Measurements from ENCODE around the gene EHD4.

EHD4 gene

DNA sequence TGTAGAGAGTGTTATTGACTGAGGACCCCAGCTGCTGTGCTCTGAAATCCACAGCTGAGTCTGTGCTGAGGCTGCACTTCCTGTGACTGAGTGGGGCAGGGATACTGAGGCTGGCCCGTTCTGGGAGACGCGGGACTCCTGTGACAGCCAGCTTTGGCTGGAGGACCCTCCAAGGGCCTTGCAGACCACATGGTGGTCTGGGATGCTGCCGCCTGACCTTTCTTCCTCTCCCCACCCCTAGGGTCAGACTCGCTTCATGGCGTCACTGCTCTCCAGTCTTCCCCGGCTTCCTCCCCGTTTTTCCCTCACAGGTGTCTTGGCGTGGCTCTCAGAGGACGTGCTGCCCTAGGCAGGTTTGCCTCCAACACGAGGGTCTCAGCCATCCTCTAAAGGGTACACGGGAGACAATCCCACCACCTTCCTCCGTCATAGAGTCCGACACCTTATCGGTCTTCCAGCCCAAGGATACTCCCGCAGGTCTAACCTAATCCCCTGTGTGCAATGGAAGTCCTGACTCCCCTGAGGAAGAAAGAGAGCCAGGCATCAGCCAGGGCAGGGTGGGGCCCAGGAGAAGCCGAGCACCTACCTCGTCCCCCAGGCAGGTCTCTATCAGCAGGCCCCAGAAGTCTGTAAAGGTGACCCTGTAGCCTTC lies 19.9 kb upstream of the EHD4 start:
- Mint-ChIP-seq H3K27me3 (peaks cover 7 to 28% of the 10 kb centered on the region in 2 donors), H3K9me3 (no peaks in the 10 kb centered on the region), H3K36me3 (ENCODE audit: insufficient read depth) (no peaks in the 10 kb centered on the region), H3K4me1 (ENCODE audit: low read depth in 2 of 2) (no peaks in the 10 kb centered on the region), H3K27ac (no peak overlapping the region), H3K4me3 (no peak overlapping the region)
- no peak for DNase-seq
- ATAC-seq (replicated peaks), result no peak

DNA sequence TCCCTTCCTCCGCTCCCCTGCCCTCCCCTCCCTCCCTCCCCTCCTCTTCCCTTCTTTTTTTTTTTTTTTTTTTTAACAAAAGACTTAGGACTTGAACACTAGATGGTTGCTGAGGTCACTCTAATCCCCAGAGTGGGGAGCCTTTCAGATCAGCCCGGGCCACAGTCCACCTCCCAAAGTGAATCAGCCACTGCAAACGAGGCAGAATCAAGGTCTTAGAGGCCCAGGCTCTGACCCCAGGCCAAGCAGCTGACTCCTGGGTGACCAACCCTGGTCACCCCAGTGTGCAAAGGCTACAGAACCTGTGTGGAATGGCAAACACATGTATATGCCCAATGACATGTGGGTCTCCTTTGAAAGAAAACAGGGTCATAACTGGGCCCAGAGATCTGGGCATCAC lies 18.3 kb upstream of the EHD4 start:
- Mint-ChIP-seq H3K27me3 (peaks cover 7 to 28% of the 10 kb centered on the region in 2 donors), H3K4me1 (ENCODE audit: low read depth in 2 of 2) (no peaks in the 10 kb centered on the region), H3K9me3 (no peaks in the 10 kb centered on the region), H3K27ac (no peak overlapping the region), H3K4me3 (no peak overlapping the region), H3K36me3 (ENCODE audit: insufficient read depth) (no peaks in the 10 kb centered on the region)
- no peak for DNase-seq
- ATAC-seq (replicated peaks), result no peak

DNA sequence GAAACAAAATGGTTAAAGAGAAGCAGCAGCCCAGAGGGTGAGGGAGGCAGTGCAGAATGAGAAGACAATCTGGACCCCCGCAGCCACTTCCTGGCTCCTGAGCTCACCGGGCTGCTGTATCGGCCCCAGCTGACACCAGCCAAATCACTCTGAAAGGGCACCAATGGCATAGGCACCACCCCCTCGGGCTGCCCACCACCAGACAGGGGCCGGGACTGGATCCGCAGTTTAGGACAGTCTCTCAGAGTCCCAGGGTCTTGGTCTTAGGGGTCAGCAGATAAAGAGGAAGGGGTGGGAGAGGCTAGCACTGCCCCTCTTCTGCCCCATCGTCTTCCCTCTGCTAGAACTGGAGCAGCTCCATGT lies 17.9 kb upstream of the EHD4 start:
- Mint-ChIP-seq H3K27me3 (peaks cover 7 to 28% of the 10 kb centered on the region in 2 donors), H3K9me3 (no peaks in the 10 kb centered on the region)
- no peak for ATAC-seq (replicated peaks)

DNA sequence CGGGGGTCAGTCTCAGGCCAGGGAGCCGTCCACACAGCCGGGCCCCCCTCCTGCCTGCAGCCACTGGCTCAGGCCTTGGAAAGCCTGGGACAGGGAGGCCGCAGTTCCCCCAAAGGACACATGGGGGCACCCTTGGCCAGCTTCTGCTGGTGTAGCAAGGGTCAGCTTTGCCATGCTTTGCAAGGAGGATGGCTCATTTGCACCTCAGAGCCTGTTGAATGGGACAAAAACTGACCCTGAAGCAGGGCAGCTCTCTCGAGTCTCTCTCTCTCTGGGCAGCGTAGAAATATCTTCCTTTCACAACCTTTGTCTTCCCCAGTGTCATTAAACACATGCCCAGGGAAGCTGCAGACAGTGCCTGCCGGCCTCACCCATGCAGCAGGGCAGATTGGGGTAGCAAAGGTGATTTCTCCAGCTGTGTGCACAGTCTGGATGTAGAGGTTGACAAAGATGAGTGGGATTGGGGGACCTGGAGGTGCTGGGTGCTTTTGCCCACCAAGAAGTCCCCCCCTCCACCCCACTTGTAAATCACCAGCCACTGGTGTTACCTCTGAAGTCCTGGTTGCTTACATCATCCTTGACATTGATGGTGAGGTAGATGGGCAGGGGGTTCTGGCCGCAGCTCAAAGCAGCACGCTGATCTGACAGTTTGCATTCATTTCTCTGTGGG lies 17.4 kb upstream of the EHD4 start:
- Mint-ChIP-seq H3K27ac (no peak overlapping the region), H3K36me3 (ENCODE audit: insufficient read depth) (no peaks in the 10 kb centered on the region), H3K27me3 (peaks cover 7 to 28% of the 10 kb centered on the region in 2 donors), H3K4me1 (ENCODE audit: low read depth in 2 of 2) (no peaks in the 10 kb centered on the region), H3K9me3 (no peaks in the 10 kb centered on the region), H3K4me3 (no peak overlapping the region)
- DNase-seq (peak; percentile 81 to 85 (median 82)), ATAC-seq (replicated peaks) (peak; percentile 96)

More for the DNA sequence above, 17.9 kb upstream of the EHD4 start:
- no peak for DNase-seq
- Mint-ChIP-seq H3K4me3 (no peak overlapping the region), H3K36me3 (ENCODE audit: insufficient read depth) (no peaks in the 10 kb centered on the region), H3K27ac (no peak overlapping the region), H3K4me1 (ENCODE audit: low read depth in 2 of 2) (no peaks in the 10 kb centered on the region)

DNA sequence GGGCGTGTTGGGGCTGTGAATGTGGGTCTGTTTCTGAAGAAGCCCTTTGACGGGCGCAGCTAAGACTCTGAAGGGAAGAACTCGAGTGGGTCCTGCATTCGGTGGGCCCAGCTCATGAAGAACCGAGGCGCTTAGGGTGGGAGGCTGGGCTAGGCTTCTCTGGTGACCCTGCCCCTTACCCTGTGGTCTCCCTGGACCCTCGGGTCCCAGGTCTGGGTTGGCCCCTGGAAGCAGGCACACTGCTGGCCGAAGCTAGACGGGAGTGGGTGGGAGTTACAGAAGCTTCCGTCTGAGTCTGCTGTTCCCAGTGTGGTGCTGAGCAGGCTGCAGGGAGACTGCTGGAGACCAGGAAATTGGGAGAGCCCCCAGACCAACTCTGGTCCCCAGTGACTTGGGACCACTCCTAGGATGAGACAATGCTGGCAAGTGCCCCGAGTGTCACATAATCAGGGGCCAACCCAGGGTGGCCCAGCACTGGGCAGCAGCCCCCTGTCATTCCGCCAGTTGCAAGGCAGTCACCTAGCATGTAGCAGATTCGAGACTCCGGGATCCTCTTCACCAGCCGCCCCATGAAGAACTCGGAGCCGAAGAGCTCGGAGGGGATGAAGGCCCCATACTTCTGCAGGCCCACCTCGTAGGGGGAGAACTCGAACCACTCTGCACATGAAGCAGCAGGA lies 16.7 kb upstream of the EHD4 start:
- Mint-ChIP-seq H3K36me3 (ENCODE audit: insufficient read depth) (peaks cover 1% of the 10 kb centered on the region), H3K27me3 (peaks cover 10 to 33% of the 10 kb centered on the region in 2 donors), H3K4me1 (ENCODE audit: low read depth in 2 of 2) (no peaks in the 10 kb centered on the region), H3K9me3 (no peaks in the 10 kb centered on the region), H3K4me3 (no peak overlapping the region), H3K27ac (no peak overlapping the region)
- ATAC-seq (replicated peaks) (no peak), DNase-seq (no peak)

DNA sequence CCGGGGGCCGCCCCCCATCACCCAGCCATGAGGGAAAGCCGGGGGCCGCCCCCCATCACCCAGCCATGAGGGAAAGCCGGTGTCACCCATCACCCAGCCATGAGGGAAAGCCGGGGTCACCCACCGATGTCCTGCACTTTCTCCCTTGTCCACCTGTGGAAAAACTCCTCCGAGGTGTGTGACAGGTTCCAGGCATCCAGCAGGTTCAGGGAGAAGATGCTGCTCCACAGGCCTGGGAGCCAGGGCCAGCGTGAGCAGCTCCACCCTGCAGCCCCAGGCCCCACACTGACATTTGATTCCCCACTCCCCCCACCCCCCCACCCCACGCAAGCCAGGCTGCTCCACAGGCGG lies 15.5 kb upstream of the EHD4 start:
- H3K27me3 Mint-ChIP-seq, result peaks cover 11 to 38% of the 10 kb centered on the region in 2 donors
- DNase-seq (no peak), ATAC-seq (replicated peaks) (no peak)
- no peaks in the 10 kb centered on the region for H3K9me3 Mint-ChIP-seq
- H3K27ac Mint-ChIP-seq, result no peak overlapping the region
- no peak overlapping the region for H3K4me3 Mint-ChIP-seq
- peaks cover 2% of the 10 kb centered on the region for H3K36me3 Mint-ChIP-seq (ENCODE audit: insufficient read depth)
- H3K4me1 Mint-ChIP-seq (ENCODE audit: low read depth in 2 of 2), result no peaks in the 10 kb centered on the region

DNA sequence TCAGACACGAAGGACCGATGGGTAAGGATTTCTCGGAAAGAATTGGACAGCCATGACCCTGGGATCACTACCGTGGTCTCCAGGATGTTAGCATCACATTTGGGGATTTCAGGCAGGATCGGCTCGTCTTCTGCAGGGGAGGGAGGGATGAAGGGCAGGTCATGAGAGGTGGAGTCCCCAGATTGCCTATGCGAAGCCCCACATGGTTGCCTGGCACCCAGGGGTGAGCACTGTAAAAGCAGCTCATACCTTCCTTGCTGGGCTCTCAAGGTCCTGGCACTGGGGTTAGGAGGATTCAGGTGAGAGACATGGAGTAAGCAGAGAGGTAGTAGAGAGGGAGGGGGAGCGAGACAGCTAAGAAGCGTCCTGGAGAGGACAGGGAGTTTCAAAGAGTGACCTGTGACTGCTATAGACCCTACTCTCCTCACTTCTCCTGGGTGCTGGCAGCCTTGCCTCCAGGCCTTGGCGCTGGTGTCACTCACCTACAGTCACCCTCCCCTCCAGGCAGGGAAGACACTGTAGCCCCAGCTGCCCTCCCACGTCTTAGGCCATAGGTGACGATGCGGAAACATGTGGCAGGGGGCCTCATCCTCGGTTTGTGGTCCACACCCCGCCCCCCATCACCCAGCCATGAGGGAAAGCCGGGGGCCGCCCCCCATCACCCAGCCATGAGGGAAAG lies 15.0 kb upstream of the EHD4 start:
- H3K9me3 Mint-ChIP-seq, result no peaks in the 10 kb centered on the region

DNA sequence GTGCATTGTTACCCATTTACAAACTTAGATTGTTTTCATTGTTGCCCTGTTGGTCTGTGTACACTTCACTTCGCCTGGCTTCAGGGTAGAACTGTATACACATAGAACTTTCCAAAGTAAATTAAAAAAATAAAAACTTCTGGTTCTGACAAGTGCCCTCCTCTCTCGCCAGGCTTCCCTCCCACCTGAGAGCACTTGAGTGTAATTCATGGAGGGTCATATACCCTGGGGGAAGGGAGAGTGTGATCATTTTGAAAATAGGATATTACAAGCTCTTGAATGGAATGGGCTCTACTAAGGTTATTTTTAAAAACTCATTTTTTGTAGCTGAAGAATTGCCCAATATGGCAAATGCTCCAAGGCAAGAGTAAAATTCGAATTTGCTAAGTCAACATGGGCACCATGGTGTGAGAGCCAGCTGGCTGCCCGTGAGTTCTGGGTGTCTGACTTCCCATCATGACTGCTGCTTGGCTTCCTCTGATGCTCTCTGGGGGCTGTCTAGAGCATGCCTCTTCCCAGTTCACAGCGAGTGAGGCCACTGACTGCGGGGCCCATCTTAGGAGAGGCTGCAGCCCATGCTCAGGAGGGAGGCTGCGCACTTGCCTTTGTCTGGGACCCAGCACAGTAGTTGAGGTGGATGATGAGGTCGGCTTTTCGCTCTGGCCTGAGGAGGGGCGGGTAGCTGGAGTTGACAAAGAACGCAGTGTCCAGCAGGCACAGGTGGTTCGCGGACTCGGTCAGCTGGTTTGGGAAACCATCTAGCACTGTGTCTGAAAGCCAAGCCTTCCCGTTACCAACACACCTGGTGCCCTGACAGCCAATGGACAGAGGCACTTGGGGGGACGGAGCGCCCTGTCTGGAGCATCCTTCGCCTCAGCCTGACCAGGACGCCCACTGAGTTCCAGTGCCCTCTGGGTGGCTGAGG lies 13.1 kb upstream of the EHD4 start:
- no peaks in the 10 kb centered on the region for H3K4me1 Mint-ChIP-seq (ENCODE audit: low read depth in 2 of 2)
- no peak for DNase-seq
- H3K27ac Mint-ChIP-seq, result no peak overlapping the region
- no peak overlapping the region for H3K4me3 Mint-ChIP-seq
- peaks cover 11 to 28% of the 10 kb centered on the region in 2 donors for H3K27me3 Mint-ChIP-seq
- ATAC-seq (replicated peaks), result no peak
- peaks cover 2% of the 10 kb centered on the region for H3K36me3 Mint-ChIP-seq (ENCODE audit: insufficient read depth)
- H3K9me3 Mint-ChIP-seq, result no peaks in the 10 kb centered on the region

More for the DNA sequence above, 15.0 kb upstream of the EHD4 start:
- Mint-ChIP-seq H3K4me3 (no peak overlapping the region), H3K27ac (no peak overlapping the region), H3K36me3 (ENCODE audit: insufficient read depth) (peaks cover 2% of the 10 kb centered on the region), H3K4me1 (ENCODE audit: low read depth in 2 of 2) (no peaks in the 10 kb centered on the region), H3K27me3 (peaks cover 11 to 34% of the 10 kb centered on the region in 2 donors)
- no peak for DNase-seq
- no peak for ATAC-seq (replicated peaks)

DNA sequence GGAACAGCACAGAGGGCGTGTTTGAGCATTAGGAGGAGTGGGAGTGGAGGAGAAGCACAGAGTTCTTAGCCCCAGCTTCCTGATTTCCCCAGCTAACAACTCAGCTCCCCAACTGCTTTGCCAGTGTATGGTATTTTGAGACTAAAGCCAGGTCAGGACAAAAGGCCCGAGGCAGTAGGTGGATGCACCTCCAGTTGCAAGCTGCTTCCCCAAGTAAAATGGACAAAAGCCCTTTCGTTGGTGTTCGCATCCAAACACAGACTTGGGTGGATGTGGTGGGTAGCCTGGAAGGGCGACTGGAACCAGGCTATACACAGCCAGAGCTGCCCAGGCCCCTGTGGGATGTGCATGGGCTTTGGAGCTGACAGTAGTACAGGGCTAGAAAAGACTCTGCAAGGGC lies 12.3 kb upstream of the EHD4 start:
- no peaks in the 10 kb centered on the region for H3K4me1 Mint-ChIP-seq (ENCODE audit: low read depth in 2 of 2)
- ATAC-seq (replicated peaks) (no peak), DNase-seq (no peak)
- H3K9me3 Mint-ChIP-seq, result no peaks in the 10 kb centered on the region
- H3K36me3 Mint-ChIP-seq (ENCODE audit: insufficient read depth), result peaks cover 2% of the 10 kb centered on the region
- no peak overlapping the region for H3K27ac Mint-ChIP-seq
- peaks cover 11 to 24% of the 10 kb centered on the region in 2 donors for H3K27me3 Mint-ChIP-seq
- H3K4me3 Mint-ChIP-seq, result no peak overlapping the region

DNA sequence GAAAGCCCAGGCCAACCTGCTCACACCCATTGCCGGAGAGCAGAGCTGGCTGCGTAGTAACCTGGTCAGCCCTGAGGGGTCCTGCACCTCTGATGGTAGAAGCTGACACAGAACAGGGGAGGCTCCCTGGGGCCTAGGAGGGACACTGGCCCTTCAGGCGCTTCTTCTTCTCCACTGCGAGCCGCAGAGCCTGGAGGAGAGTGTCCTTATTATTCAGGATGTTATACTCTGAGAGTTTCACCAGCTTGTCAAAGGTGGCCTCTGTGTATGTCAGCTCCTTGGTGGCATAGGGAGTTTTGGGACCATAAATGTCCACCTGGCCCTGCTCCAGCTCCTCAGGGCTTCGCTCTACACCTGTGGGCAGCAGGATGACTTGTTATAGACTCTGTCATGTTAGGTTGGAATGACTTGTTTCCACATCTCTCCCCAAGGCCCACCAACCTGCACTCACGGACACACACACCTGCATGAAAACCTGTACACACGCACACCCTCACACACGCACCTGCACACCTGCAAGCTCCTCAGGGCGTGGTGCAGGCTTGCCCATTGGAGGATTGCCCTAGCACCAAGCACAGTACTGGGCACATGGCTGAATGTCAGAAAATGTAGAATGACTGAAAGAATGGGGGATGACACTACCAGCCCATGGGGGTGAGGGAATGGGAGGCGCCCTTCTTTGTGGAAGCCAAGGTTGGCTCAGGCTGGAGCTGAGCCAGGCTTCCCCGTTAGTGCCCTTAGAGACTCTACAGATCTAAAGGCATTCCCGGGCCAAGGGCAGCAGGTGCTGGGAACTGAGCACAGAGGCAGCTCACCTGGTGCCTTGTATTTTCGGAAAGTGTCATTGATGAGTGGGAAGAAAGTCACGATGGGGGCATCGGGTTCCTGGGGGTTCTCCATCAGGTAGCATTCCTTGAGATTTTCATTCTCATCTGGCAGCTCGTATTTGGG lies 11.5 kb upstream of the EHD4 start:
- Mint-ChIP-seq H3K4me1 (ENCODE audit: low read depth in 2 of 2) (no peaks in the 10 kb centered on the region), H3K36me3 (ENCODE audit: insufficient read depth) (peaks cover 2% of the 10 kb centered on the region), H3K9me3 (no peaks in the 10 kb centered on the region), H3K27ac (no peak overlapping the region), H3K27me3 (peaks cover 11 to 18% of the 10 kb centered on the region in 2 donors), H3K4me3 (no peak overlapping the region)
- no peak for DNase-seq
- ATAC-seq (replicated peaks), result no peak

DNA sequence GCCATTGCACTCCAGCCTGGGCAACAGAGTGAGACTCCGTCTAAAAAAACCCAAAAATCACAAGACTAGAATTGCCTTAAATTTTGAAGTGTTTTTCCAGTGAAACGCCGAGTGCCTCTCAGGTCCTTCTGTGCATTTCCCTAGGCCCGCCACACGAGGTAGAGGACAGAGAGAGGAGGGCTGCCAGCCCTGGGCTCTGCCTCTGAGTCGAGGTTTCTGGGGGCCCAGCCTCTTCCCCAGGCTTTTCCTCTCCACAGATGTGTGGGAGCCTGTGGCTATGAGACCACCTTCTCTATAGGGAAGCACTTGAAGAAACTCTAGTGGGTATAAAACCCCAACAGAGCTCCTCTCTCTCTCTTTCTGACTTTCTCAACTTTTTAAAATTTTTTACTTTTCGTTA lies 10.9 kb upstream of the EHD4 start:
- H3K4me3 Mint-ChIP-seq, result no peak overlapping the region

More for the DNA sequence above, 10.9 kb upstream of the EHD4 start:
- Mint-ChIP-seq H3K36me3 (ENCODE audit: insufficient read depth) (peaks cover 2% of the 10 kb centered on the region), H3K9me3 (no peaks in the 10 kb centered on the region), H3K27me3 (peaks cover 5 to 11% of the 10 kb centered on the region in 2 donors), H3K4me1 (ENCODE audit: low read depth in 2 of 2) (no peaks in the 10 kb centered on the region), H3K27ac (no peak overlapping the region)
- ATAC-seq (replicated peaks) (no peak), DNase-seq (no peak)
